GM23338 (cell line): ENCODE data around the gene SLC24A1. TPM values are rescaled to one million over a fixed set of nuclear protein-coding genes. Genes with fewer than 3 reads are reported as not detected.

Experiments used
- ATAC-seq: fragments of 200-7000 bp; cut with Tn5 transposase; 3 replicates; pipeline ENCODE4 v1.9.1; 2020
- DNase-seq: peaks from one replicate; pipeline ENCODE4 v3.0.0-alpha.2; 2015; ENCODE audit warnings: low spot score
- H2AFZ ChIP-seq: fragments of 200-600 bp; sonication (generic); 2 replicates; pipeline ENCODE4 v1.8.0; 2016; ENCODE audit warnings: antibody characterized with exemption, mild to moderate bottlenecking, moderate library complexity
- H3F3A ChIP-seq: fragments of 200-600 bp; sonication (generic); replicated peaks from 2 replicates; pipeline ENCODE4 v1.8.0; 2017; ENCODE audit warnings: antibody characterized with exemption, mixed run types, low read depth
- H3K27ac ChIP-seq: fragments of 200-600 bp; sonication (generic); 2 replicates; pipeline ENCODE4 v1.6.1; 2016; ENCODE audit warnings: low read depth
- H3K27me3 ChIP-seq: fragments of 200-600 bp; sonication (generic); 2 replicates; pipeline ENCODE4 v1.8.0; 2016; ENCODE audit warnings: mild to moderate bottlenecking, mixed run types, moderate library complexity; ENCODE audit not compliant: insufficient read depth
- H3K36me3 ChIP-seq: fragments of 200-600 bp; sonication (generic); 2 replicates; pipeline ENCODE4 v1.8.0; 2016; ENCODE audit warnings: mild to moderate bottlenecking; ENCODE audit not compliant: insufficient read depth
- H3K4me1 ChIP-seq: fragments of 200-600 bp; sonication (generic); 2 replicates; pipeline ENCODE4 v1.8.0; 2016; ENCODE audit warnings: mild to moderate bottlenecking, moderate library complexity; ENCODE audit not compliant: insufficient read depth
- H3K4me2 ChIP-seq: fragments of 200-600 bp; sonication (generic); 2 replicates; pipeline ENCODE4 v1.7.1; 2017; ENCODE audit warnings: mixed run types
- H3K4me3 ChIP-seq: fragments of 200-600 bp; sonication (generic); 2 replicates; pipeline ENCODE4 v1.6.1; 2016; ENCODE audit warnings: mixed run types
- H3K79me2 ChIP-seq: fragments of 200-600 bp; sonication (generic); replicated peaks from 2 replicates; pipeline ENCODE4 v1.8.0; 2017; ENCODE audit warnings: mild to moderate bottlenecking; ENCODE audit not compliant: insufficient read depth
- H3K9me2 ChIP-seq: fragments of 200-600 bp; sonication (generic); 2 replicates; pipeline ENCODE4 v1.8.0; 2017; ENCODE audit not compliant: insufficient read depth
- H4K20me1 ChIP-seq: fragments of 200-600 bp; sonication (generic); replicated peaks from 2 replicates; pipeline ENCODE4 v1.8.0; 2017; ENCODE audit warnings: mild to moderate bottlenecking; ENCODE audit not compliant: insufficient read depth
- H3K27ac Mint-ChIP-seq: 2 replicates; pipeline ENCODE4 v1.8.0; 2020; ENCODE audit warnings: inconsistent platforms, mild to moderate bottlenecking, moderate library complexity, mixed read lengths
- H3K27me3 Mint-ChIP-seq: 3 replicates; pipeline ENCODE4 v1.8.0; 2022; ENCODE audit warnings: low read depth, mild to moderate bottlenecking, moderate library complexity, mixed read lengths, inconsistent platforms; ENCODE audit not compliant: insufficient read depth, poor library complexity
- H3K36me3 Mint-ChIP-seq: 3 replicates; pipeline ENCODE4 v1.8.0; 2021; ENCODE audit warnings: low read depth, mild to moderate bottlenecking, inconsistent platforms, moderate library complexity, mixed read lengths
- H3K4me1 Mint-ChIP-seq: 3 replicates; pipeline ENCODE4 v1.8.0; 2020; ENCODE audit warnings: mild to moderate bottlenecking, inconsistent platforms, mixed read lengths
- H3K4me3 Mint-ChIP-seq: 3 replicates; pipeline ENCODE4 v1.8.0; 2021; ENCODE audit warnings: moderate library complexity, mild to moderate bottlenecking, inconsistent platforms, mixed read lengths
- H3K9me3 Mint-ChIP-seq: 3 replicates; pipeline ENCODE4 v1.8.0; 2020; ENCODE audit warnings: moderate library complexity, mild to moderate bottlenecking, inconsistent platforms, mixed read lengths
- CREB1 ChIP-seq: fragments of 250-450 bp; sonication (Bioruptor Pico); IDR thresholded peaks from 2 replicates; pipeline ENCODE4 v1.5.0; 2020; ENCODE audit warnings: low read depth, mild to moderate bottlenecking, moderate library complexity
- EZH2phosphoT487 ChIP-seq: fragments of 200-600 bp; sonication (generic); IDR thresholded peaks from one replicate; pipeline ENCODE4 v1.8.1; 2018; ENCODE audit warnings: antibody characterized with exemption; ENCODE audit not compliant: unreplicated experiment
- NANOG ChIP-seq: IDR thresholded peaks from 2 replicates; pipeline ENCODE4 v1.6.1; 2016; ENCODE audit warnings: antibody characterized with exemption, borderline replicate concordance
- POLR2AphosphoS5 ChIP-seq: IDR thresholded peaks from 2 replicates; pipeline ENCODE4 v1.6.1; 2016; ENCODE audit warnings: antibody characterized with exemption, low read depth
- ZNF114 ChIP-seq: fragments of 250-450 bp; sonication (Bioruptor Pico); IDR thresholded peaks from 2 replicates; pipeline ENCODE4 v1.5.0; 2020; ENCODE audit warnings: mild to moderate bottlenecking, moderate library complexity
- ZNF331 ChIP-seq: fragments of 250-450 bp; sonication (Bioruptor Pico); IDR thresholded peaks from 2 replicates; pipeline ENCODE4 v1.5.0; 2020; ENCODE audit warnings: low read depth, mild to moderate bottlenecking, moderate library complexity
- ZNF462 ChIP-seq: fragments of 250-450 bp; sonication (Bioruptor Pico); IDR thresholded peaks from 2 replicates; pipeline ENCODE4 v1.5.0; 2020; ENCODE audit warnings: mild to moderate bottlenecking, moderate library complexity
- polyA plus RNA-seq: library from polyadenylated mRNA; unstranded; fragments of >200 nt; fragmentation: Nextera tagmentation; extraction: Ambion mirVana; gene quantifications from 2 replicates; pipeline ENCODE4 v1.2.1, GENCODE V29; 2016
- total RNA-seq: library from RNA; depleted of rRNA; stranded (reverse); fragments of >200 nt; shearing (Covaris generic); gene quantifications from 2 replicates; pipeline ENCODE4 v1.2.3, GENCODE V29; 2014
- TF ChIP-seq, protein P1 (sequence below): IDR thresholded peaks from one replicate; pipeline ENCODE4 v1.6.1; 2018; ENCODE audit warnings: antibody characterized with exemption; ENCODE audit not compliant: unreplicated experiment

SLC24A1 gene
- total and polyA plus RNA-seq, 2 experiments from 2014 or later: 1.6 to 4.5 TPM

DNA sequence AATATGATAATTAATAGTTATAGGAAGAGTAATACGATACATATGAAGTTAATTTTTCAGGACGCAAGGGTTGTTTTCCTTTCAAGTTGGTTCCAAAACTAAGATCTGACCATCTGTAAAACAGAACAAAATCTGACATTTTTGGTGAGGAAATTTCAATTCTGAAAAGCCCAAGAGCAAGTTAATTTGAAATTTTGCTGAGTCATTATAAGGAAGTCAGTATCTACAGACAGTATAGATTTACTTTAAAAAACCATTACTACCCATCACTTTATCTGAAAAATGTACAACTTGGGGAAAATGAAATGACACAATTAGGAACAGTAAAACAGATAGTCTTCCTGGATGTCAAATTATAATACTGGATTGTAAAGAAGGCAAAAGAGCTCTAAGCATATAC lies 23.3 kb upstream of the SLC24A1 start (continued):
- TF ChIP-seq ZNF462 (CRISPR knock-in tag) (no peak), ZNF331 (CRISPR knock-in tag) (no peak)
- TF ChIP-seq, protein P1, sequence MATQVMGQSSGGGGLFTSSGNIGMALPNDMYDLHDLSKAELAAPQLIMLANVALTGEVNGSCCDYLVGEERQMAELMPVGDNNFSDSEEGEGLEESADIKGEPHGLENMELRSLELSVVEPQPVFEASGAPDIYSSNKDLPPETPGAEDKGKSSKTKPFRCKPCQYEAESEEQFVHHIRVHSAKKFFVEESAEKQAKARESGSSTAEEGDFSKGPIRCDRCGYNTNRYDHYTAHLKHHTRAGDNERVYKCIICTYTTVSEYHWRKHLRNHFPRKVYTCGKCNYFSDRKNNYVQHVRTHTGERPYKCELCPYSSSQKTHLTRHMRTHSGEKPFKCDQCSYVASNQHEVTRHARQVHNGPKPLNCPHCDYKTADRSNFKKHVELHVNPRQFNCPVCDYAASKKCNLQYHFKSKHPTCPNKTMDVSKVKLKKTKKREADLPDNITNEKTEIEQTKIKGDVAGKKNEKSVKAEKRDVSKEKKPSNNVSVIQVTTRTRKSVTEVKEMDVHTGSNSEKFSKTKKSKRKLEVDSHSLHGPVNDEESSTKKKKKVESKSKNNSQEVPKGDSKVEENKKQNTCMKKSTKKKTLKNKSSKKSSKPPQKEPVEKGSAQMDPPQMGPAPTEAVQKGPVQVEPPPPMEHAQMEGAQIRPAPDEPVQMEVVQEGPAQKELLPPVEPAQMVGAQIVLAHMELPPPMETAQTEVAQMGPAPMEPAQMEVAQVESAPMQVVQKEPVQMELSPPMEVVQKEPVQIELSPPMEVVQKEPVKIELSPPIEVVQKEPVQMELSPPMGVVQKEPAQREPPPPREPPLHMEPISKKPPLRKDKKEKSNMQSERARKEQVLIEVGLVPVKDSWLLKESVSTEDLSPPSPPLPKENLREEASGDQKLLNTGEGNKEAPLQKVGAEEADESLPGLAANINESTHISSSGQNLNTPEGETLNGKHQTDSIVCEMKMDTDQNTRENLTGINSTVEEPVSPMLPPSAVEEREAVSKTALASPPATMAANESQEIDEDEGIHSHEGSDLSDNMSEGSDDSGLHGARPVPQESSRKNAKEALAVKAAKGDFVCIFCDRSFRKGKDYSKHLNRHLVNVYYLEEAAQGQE: no peak

DNA sequence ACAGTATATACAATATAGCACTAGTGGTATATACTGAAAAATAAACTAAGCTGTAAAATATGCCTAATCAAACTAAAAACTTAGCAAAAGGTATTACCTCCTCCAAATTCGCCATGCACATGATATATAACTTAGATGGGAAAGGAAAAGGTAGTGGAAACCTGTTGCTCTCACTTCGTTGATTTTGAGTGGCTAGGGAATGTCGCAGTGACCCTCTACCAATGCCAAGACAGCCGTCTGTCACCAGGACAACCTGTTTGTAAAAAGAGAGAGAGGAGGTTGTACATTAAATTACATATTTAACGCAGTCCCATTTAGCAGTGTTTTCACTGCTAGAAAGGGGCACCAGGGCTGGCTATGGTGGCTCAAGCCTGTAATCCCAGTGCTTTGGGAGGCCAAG lies 22.1 kb upstream of the SLC24A1 start:
- Mint-ChIP-seq H3K36me3 (peaks cover 31% of the 10 kb centered on the region; the same call in 2 of the 3 replicates), H3K4me3 (no peak overlapping the region), H3K27ac (no peak overlapping the region), H3K27me3 (no peaks in the 10 kb centered on the region), H3K9me3 (no peaks in the 10 kb centered on the region), H3K4me1 (no peaks in the 10 kb centered on the region)
- Histone ChIP-seq H3K4me1 (no peaks in the 10 kb centered on the region), H3K4me3 (no peak overlapping the region), H3K27me3 (no peaks in the 10 kb centered on the region), H3K27ac (no peak overlapping the region), H3K36me3 (peaks cover 19% of the 10 kb centered on the region; the same call in 1 of the 2 replicates), H3K79me2 (no peaks in the 10 kb centered on the region), H3K4me2 (no peak overlapping the region), H3K9me2 (no peaks in the 10 kb centered on the region), H2AFZ (no peak overlapping the region), H4K20me1 (no peaks in the 10 kb centered on the region; the same call in none of the 2 replicates), H3F3A (no peaks in the 10 kb centered on the region)
- DNase-seq (no peak), ATAC-seq (no peak)
- no peak for TF ChIP-seq EZH2phosphoT487
- TF ChIP-seq, protein P1: no peak
- no peak for TF ChIP-seq ZNF114 (CRISPR knock-in tag)
- TF ChIP-seq NANOG: no peak
- no peak for TF ChIP-seq CREB1 (CRISPR knock-in tag)
- TF ChIP-seq POLR2AphosphoS5: no peak
